ENCODE measurements around the gene SSNA1.

The SSNA1 gene

DNA sequence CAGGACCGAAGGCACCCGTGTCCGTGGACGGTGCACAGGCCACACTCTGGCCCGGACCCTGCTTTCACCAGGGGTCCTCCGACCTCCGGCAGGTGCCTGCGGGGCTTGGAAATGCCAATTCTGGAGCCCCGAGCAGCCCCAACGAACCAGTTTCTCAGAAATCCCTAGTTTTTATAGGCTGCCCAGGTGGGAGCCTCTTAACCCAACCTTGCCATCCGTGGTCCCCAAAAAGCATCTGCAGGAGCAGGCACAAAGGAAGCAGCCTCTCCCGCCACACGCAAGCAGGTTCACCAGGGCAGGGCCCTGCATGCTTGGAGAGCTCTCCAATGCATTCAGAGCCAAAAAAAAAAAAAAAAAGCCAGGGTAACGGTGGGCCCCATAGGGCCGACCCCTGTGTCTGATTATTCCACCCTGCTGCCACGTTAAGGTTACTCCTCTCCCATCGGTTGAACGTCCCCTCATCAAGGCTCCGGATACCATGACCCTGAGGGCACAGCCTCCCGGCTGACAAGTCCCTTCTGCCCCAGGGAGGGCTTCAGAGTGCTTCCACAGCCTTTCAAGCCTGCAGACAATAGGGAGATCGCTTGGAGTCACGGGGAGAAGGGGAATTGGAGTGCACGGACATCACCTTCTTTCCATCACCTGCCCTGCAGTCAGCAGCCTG, 12.9 kb downstream of the SSNA1 start:
- no peak for FAIRE-seq

DNA sequence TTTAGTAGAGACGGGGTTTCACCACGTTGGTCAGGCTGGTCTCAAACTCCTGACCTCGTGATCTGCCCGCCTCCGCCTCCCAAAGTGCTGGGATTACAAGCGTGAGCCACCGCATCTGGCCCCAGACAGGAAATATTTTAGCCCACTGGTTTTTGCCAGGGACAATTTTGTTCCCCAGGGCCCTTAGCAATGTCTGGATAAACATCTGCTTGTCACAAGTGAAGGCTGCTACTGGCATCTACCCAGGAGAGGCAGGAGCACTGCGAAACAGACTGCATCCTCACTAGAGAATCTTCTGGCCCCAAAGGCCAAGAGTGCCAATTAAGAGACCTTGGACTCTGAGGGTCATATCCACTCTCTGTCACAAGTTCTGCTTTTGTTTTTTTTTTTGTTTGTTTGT, 14.5 kb downstream of the SSNA1 start:
- FAIRE-seq, result no peak

DNA sequence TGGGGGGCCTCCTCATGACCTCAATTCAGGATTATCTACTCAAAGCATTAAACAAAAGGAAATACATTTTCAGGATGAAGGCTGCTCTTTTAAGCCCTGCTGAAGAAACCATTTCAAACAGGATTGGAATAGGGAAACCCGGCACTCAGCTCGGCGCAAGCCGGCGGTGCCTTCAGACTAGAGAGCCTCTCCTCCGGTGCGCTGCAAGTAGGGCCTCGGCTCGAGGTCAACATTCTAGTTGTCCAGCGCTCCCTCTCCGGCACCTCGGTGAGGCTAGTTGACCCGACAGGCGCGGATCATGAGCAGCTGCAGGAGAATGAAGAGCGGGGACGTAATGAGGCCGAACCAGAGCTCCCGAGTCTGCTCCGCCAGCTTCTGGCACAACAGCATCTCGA, 16.3 kb downstream of the SSNA1 start:
- no peak for FAIRE-seq

DNA sequence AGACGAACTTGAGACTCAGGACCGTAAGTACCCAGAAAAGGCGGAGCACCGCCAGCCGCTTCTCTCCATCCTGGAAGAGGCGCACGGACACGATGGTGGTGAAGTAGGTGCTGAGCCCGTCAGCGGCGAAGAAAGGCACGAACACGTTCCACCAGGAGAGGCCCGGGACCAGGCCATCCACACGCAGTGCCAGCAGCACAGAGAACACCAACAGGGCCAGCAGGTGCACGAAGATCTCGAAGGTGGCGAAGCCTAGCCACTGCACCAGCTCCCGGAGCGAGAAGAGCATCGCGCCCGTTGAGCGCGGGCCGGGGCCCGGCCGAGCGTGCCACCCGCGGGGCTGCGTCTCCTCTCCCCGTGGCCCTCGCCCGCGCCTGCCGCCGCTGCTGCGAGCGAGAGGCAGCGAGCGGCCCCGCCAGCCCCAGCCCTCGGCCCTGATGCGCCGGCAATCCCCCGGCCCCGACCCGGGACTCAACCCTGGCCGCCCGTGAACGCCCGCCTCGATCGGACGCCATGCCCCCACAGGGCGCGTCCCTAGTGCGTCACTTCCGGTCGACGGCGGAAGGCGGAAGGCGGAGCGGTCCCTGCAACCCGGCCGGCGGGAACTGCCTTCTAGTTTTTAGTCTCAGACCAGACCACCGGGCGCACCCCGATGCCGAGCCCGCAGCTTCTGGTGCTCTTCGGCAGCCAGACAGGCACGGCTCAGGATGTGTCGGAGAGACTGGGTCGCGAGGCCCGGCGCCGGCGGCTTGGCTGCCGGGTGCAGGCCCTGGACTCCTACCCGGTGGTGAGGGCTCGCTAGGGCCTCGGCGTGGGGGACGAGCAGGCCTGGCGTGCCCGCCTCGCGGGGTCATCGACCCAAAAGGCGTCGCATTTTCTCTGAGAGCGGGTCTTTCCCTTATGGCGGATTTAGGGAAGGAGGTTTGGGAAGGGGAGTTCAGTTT, 16.9 kb downstream of the SSNA1 start, which contains the start of the genes NDOR1 and TMEM203:
TSS of gene NDOR1 (plus strand) at position 575 of the 944 bp plus-strand sequence. CDS start at position 653, 78 bp downstream.
TSS of gene TMEM203 (minus strand) at position 523 of the 944 bp plus-strand sequence. CDS start at position 289, 234 bp downstream.
- FAIRE-seq, result no peak

DNA sequence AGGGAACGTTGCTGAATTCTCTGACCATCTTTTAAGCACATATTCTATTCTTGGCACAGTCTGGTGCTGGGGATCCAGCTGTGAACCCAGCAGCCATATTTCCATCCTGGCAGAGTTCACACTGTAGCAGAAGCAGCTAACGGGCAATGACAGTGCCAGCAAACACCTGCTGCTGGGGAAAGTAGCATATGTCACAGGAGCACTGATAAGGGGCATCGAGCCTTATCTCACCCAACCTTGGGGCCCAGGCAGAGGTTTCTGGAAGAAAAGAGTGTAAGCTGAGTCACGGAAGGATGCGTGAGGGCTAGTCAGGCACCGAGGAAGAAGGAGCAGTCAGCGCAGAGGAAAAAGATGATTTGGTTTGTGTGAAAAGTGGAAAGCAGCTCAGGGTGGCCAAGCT, 18.1 kb downstream of the SSNA1 start:
- FAIRE-seq, result no peak

DNA sequence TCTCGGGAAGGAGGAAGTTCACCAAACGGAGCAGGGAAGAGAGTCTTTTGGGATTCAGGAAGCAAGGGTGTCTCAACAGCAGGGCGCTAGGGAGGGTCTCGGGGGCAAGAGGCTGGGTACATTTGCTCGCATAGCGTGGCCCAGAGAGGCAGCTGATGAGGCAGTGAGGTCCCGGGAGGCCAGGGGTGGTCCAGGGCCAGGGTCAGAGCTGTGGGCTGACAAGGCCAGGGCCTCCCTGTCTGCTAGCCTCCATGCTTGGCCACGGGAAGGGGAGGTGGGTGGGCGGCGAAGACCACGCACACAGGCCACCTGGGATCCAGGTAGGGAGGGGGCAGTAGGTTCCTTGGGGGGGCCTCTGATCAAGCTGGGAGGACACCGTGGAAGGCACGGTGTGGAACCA, 23.1 kb downstream of the SSNA1 start:
- no peak for FAIRE-seq

DNA sequence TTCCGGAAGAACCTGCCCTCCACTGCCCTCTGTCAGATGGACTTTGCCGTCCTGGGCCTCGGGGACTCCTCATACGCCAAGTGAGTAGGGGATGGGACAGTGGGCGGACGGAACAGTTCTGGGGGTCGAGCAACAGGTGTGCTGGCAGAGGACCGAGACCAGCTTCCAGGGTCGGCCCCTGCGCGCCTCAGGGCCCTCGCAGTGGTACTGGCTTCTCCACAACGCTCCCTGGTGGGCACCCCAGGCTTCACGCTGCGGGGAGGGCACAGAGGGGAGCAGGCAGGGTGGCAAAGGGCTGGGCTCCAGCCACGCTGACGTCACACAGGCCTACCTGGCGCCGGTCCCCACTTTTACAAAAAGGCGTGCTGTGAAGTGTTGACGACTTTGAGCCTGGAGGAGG, 24.0 kb downstream of the SSNA1 start:
- no peak for FAIRE-seq

DNA sequence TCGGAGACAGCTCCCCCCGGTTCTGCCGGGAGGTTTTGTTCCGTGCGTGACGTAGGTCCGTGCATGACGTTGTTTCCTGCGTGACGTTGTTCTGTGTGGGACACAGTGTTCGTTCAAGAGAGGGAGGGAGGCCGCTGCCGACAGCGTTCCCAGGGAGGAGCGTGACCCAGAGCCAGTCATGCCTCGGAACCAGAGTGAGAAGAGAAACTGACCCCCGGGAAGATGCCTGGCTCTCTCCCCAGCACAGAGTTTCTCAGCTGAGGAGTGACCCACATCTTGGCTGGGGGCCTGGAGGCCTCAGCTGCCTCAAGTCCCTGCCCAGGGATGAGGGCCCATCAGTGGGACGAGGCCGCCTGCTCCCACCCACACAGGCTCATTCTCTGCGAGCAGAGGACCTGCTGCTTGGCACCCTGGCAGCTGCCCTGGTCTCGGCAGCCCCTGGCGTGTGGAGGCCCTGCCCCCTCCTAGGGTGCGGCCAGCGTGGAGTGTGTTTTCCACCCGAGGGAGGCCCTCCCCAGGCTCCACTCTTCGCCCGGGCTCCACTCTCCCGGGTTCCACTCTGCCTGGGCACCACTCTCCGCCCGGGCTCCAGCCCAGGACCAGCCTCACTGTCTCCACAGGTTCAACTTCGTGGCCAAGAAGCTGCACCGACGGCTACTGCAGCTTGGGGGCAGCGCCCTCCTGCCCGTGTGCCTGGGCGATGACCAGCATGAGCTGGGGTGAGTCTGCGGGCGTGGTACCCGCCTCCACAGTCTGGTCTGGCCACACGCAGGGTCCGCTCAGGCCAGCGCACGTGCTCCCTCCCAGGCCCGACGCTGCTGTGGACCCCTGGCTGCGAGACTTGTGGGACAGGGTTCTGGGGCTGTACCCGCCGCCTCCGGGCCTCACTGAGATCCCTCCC, 24.9 kb downstream of the SSNA1 start:
- FAIRE-seq, result no peak

DNA sequence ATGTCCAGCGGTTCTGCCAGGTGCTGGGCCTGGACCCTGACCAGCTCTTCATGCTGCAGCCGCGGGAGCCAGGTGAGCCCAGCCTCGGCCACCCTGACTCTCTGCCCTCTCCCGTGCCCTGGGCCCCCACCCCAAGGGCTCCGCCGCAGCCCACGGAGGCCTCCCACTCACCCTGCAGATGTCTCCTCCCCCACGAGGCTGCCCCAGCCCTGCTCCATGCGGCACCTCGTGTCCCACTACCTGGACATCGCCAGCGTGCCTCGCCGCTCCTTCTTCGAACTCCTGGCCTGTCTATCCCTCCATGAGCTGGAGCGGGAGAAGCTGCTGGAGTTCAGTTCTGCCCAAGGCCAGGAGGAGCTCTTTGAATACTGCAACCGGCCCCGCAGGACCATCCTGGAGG, 26.1 kb downstream of the SSNA1 start:
- FAIRE-seq, result no peak

DNA sequence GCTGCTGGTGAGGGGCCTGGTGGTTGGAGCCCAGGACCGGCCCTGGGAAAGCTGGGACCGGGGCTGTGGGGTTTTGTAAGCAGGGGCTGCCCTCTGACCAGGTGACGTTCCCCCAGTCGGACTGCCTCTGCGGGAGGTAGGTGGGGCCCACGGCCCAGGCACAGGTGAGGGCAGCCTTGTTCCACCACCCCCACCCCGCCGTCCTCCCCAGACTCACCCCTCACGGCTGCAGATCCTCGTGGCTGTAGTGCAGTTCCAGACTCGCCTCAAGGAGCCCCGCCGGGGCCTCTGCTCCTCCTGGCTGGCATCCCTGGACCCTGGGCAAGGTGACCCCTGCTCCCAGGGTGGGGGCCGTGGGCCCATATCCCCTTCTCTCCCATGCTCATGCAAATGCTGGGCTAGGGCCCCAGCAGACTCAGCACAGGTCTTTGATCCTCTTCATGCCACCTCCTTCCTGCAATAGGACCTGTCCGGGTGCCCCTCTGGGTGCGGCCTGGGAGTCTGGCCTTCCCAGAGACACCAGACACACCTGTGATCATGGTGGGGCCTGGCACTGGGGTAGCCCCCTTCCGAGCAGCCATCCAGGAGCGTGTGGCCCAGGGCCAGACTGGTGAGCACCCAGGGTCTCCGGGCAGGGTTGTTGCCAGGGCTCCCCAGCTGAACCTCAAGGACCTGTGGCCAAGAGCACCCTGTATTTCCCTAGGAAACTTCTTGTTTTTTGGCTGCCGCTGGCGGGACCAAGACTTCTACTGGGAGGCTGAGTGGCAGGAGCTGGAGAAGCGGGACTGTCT, 26.9 kb downstream of the SSNA1 start:
- FAIRE-seq, result no peak

DNA sequence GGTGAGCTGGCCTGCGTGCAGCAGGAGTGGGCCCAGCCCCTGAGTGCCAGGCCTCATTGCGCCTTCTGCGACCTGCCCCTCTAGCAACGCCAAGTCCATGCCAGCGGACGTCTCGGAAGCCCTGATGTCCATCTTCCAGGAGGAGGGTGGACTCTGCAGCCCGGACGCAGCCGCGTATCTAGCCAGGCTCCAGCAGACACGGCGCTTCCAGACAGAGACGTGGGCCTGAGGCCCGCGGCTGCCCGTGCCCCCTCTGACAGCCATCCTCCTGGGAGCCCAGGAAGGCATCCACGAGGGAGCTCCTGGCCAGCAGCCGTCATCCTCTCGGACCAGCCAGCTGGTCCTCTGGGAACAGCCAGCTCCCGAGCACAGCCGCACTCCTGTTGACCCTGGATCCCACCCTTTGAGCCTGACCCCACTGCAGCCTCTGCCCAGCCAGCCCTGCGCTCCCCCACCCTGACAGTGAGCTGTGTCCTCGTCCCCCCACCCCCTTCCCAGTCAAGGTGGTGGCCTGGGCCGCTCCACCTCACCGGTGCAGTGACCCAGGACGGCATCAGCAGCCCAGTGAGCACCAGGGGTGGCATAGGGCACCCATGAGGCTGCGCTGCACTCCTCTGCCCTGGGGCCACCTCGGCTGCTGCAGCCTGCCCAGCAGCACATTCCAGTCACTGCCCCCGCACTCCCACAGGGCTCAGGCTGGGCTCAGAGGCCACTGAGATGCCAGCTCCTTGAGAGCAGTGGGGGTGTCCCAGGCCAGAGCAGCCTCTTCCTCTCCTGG, 27.9 kb downstream of the SSNA1 start:
- FAIRE-seq, result no peak

DNA sequence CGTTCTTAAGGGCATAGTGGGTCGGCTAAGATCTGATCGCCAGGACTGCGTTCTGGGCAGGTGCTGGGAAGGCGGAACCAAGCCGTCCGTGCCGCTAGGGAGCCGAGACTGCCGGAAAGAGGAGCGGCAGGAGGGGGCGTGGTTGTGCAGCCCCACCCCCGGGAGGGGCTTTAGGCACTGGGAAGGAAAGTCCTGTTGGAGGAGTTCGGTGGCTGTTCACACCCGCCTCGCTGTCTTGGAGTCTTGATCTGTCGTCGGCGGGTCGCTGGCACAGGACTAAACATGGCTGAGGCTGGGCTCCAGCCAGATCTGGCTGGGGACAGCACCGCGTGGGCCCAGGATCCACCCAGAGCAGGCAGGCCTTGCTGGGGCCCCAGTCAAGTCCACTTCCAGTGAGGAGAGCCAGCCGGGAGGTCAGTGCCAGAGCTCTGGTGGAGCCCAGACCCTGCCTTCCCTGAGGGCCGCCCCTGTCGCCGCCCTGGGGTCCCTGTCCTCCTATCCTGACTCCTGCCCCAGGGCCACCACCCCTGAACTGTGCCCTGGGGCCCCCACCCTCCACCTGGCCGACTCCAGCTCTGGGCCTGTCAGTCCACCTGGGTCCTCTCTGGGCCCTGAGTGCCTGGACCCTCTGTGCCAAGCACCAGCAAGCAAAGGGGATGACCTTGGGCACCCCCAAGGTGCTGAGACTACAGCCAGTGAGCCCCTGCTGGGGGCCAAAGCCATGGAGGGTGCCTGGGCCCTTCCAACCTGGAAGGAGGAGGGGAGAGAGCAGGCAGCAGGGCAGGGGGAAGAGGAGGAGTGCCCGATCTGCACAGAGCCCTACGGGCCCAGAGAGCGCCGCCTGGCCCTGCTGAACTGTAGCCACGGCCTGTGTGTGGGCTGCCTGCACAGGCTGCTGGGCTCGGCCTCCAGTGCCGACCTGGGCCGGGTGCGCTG, 29.1 kb downstream of the SSNA1 start:
- FAIRE-seq, result no peak

DNA sequence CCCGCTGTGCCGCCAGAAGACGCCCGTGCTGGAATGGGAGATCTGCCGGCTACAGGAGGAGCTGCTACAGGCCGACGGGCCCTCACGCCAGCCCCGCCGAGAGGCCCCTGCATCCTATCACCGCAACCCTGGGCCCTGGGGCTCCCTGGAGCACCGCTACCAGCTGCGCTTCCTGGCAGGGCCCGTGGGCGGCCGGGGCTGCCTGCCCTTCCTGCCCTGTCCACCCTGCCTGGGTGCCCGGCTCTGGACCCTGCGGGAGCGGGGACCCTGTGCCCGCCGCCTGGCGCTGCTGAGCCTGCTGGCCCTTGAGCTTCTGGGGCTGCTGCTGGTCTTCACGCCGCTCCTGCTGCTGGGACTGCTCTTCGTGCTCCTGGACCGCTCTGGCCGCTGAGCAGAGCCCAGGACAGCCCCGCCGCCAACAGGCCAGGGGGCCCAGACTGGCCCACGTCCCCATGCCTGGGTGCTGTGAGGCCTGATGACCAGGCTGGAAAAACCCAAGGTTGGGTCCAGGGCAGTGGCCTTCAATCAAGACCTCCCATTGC, 29.8 kb downstream of the SSNA1 start:
- no peak for FAIRE-seq

DNA sequence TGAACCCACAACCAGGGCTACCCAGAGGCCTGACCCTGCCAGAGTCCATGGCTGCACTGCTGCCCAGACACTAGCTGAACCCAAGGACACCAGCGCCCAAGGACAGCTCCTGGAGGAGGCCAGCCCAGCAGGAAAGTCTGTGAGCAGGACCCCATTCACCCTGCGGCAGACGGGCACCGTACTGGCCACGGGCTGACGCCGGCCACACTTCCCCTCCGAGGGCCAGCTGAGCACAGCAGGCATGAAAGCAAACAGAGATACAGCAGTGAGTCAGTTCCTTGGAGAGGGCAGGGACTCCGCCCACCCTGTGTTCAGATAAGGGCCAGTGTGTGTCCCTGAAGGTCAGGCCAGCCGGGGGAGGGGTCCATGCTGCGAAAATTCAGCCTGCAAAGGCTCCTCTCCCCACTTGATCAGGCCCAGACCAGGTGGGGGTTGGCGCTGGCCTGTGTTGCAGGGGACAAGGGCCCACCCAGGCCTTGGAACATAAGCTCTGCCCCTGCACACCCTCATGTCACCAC, 30.3 kb downstream of the SSNA1 start:
- FAIRE-seq, result no peak

DNA sequence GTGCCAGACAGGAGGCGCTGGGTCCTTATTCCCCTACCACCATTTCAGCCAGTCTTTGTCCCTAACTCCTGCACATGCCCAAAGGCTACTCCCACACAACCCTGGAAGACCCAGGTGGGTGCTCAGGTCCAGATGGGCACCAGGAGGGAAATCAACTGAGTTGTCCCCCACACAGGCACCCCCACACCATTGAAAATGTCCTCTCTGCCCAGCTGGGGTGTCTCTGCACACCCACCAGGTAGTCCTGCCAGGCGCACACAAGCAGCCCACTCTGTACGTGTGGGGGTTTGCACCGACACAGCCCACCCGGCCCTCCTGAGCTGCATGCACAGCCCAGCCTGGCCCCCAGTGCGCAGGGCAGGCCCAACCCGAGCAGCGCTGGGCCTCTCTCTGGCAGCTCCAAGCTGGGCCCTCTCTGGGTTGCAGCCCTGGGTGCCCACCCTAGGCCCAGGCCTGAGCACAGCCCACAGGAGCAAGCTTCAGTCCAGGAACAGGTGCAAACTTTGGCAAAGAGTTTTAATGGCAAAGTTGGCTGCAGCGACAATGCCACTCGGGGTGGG, 31.4 kb downstream of the SSNA1 start:
- no peak for FAIRE-seq

DNA sequence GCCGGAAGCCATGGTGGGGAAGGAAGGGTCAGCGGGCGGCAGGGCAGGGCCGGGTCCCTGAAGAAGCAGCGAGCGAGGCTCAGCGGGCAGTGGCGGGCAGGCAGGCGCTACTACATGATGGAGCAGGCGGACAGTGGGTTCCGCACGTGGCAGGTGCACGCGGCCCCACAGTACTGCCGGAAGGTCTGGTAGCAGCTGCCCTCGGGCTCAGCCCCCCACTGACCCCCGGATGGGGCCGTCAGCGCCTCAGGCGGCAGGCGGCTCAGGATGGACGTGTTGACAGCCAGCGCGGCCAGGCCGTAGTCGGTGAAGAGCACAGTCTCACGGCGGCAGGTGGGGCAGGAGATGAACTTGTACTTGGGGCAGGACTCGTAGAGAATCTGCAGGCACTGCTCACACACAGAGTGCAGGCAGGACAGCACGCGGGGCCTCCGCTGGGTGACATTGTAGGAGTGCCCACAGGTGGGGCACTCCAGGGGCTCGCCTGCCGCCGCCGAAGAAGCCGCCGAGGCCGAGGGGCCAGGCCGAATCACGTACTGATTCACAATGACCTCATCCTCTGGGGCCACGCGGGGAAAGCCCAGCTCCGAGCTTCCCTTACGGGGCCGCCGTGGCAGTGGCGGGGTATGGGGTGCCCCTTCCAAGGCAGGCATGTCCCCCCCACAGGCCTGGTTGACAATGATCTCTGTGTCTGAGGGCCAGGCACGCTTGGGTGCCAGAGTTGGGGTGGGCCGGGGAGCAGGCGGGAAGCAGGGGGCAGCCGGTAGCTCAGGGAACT, 32.0 kb downstream of the SSNA1 start:
- no peak for FAIRE-seq

DNA sequence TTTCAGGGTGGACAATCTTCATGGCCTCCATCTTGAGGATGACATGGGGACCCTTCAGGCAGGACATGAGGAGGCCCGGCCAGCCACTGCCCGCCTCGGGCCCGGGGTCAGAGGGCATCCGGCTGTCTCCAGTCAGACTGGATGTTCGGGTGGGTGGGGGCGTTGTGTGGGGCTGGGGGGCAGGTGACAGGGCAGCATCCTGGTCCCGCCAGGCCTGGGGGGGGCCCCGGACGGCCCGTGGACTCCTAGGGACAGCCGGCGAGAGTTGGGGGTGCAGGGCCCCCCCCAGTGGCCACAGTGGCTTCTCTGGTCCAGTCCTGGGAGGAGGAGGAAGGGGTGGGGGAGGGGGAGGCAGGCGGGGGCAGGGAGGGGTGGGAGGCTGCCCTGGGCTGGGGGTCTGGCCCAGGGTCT, 32.6 kb downstream of the SSNA1 start:
- no peak for FAIRE-seq

DNA sequence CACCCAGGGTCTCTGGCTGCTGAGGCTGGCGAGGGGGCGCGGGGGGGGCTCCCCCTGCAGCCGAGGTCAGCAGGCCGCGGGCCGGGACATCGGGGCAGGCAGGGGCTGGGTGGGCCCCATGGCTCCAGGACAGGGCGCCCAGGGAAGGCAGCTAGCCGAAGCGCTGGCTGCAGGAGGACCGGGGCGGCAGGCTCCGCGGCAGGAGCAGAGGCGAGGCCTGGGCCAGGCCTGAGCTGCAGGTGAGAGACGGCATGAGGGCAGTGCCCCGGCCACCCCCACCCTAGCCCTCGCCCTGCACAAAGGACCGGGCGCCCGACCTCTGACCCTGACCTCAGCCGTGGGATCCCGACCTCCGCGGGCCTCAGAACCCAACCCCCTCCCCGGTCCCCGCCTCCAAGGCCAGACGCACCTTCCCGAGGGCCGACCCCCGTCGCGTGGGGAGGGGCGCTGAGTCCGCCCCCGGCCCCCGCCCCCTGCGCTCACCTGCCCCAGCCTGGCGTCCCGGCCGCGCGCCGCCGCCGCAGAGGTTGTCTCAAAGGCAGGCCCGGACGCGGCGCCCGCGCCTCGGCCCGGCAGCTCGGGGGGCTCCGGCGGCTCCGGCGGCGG, 33.1 kb downstream of the SSNA1 start:
- no peak for FAIRE-seq
